ENCODE measurements around the gene GPR87. TPM values are rescaled to one million over a fixed set of nuclear protein-coding genes. Genes with fewer than 3 reads are reported as not detected.
A peak's percentile ranks its signal among the peaks of the same experiment; 100 is the strongest.

GPR87 gene
- total and polyA plus RNA-seq, 10 donors = not detected

GRCh38 chr3:151268267-151269235 is 48.1 kb downstream of the GPR87 start:
- WGBS, 5 donors = 43 to 55% (median 52%) methylated on average over 11 of the region's 11 CpGs
- TF ChIP-seq CTCF (IDR thresholded peaks at IDR 0.05 in 8 of 11, conservative IDR thresholded peaks at IDR 0.05 in 3 of 11) = no peak
- TF ChIP-seq POLR2A (IDR thresholded peaks at IDR 0.05) = no peak
- TF ChIP-seq POLR2AphosphoS5 (IDR thresholded peaks at IDR 0.05) = no peak
- no peak for DNase-seq
- H3K4me3 ChIP-seq = peak overlapping the region in 1 of 8 donors; percentile 7
- H3K27ac ChIP-seq = peak overlapping the region in 6 of 8 donors; percentile 1 to 59 (median 30)
- intact Hi-C loops (cut with DNase I; ENCODE audit: low total_unique reads) = no loop called here
- peaks cover 5 to 76% (median 30%) of the 10 kb centered on the region in 6 donors for H3K4me1 ChIP-seq
- no peaks in the 10 kb centered on the region for H3K36me3 ChIP-seq
- H3K9me3 ChIP-seq = no peaks in the 10 kb centered on the region
- H3K27me3 ChIP-seq (replicated peaks in 1 of 7) = no peaks in the 10 kb centered on the region

- no peak for DNase-seq
- no peaks in the 10 kb centered on the region for H3K27me3 ChIP-seq (replicated peaks in 1 of 7)
- intact Hi-C loops (cut with DNase I; ENCODE audit: low total_unique reads) = no loop called here
- 79 to 94% (median 86%) methylated on average over 1 of the region's 1 CpG for WGBS, 5 donors
- peaks cover 5 to 72% (median 30%) of the 10 kb centered on the region in 6 donors for H3K4me1 ChIP-seq
- H3K9me3 ChIP-seq = no peaks in the 10 kb centered on the region
- H3K36me3 ChIP-seq = no peaks in the 10 kb centered on the region
- TF ChIP-seq CTCF (IDR thresholded peaks at IDR 0.05 in 8 of 11, conservative IDR thresholded peaks at IDR 0.05 in 3 of 11) = no peak
- TF ChIP-seq POLR2AphosphoS5 (IDR thresholded peaks at IDR 0.05) = no peak
- TF ChIP-seq POLR2A (IDR thresholded peaks at IDR 0.05) = no peak
- H3K4me3 ChIP-seq = no peak overlapping the region
- H3K27ac ChIP-seq = peak overlapping the region in 1 of 8 donors; percentile 33
Observed at GRCh38 chr3:151267066-151267465, 49.6 kb downstream of the GPR87 start.

GRCh38 chr3:151265866-151266265 is 50.8 kb downstream of the GPR87 start:
- no peaks in the 10 kb centered on the region for H3K36me3 ChIP-seq
- H3K9me3 ChIP-seq = no peaks in the 10 kb centered on the region
- H3K4me1 ChIP-seq = peaks cover 5 to 60% (median 30%) of the 10 kb centered on the region in 6 donors
- 49 to 61% (median 54%) methylated on average over 5 of the region's 5 CpGs for WGBS, 5 donors
- peak overlapping the region in 6 of 8 donors; percentile 19 to 72 (median 32) for H3K27ac ChIP-seq
- intact Hi-C loops (cut with DNase I; ENCODE audit: low total_unique reads) = no loop called here
- no peaks in the 10 kb centered on the region for H3K27me3 ChIP-seq (replicated peaks in 1 of 7)
- TF ChIP-seq POLR2AphosphoS5 (IDR thresholded peaks at IDR 0.05) (peak in 1 of 3 donors; percentile 25), POLR2A (IDR thresholded peaks at IDR 0.05) (no peak)
- no peak overlapping the region for H3K4me3 ChIP-seq
- DNase-seq = peak; percentile 78

- Histone ChIP-seq H3K4me3 (no peak overlapping the region), H3K36me3 (no peaks in the 10 kb centered on the region), H3K27me3 (replicated peaks in 1 of 7) (no peaks in the 10 kb centered on the region), H3K27ac (peak overlapping the region in 4 of 8 donors; percentile 26 to 72 (median 32)), H3K9me3 (no peaks in the 10 kb centered on the region), H3K4me1 (peaks cover 5 to 60% (median 30%) of the 10 kb centered on the region in 6 donors)
- intact Hi-C loops (cut with DNase I; ENCODE audit: low total_unique reads) = no loop called here
- no peak for DNase-seq
- 67 to 75% (median 71%) methylated on average over 5 of the region's 5 CpGs for WGBS, 5 donors
- no peak for TF ChIP-seq POLR2AphosphoS5 (IDR thresholded peaks at IDR 0.05)
Observed at GRCh38 chr3:151265166-151265565, 51.5 kb downstream of the GPR87 start.

- intact Hi-C loops (cut with DNase I; ENCODE audit: low total_unique reads) = no loop called here
- H3K9me3 ChIP-seq = no peaks in the 10 kb centered on the region
- no peaks in the 10 kb centered on the region for H3K36me3 ChIP-seq
- H3K27me3 ChIP-seq (replicated peaks in 1 of 7) = no peaks in the 10 kb centered on the region
- no peak for DNase-seq
- 100% methylated on average over 1 of the region's 1 CpG for WGBS, 5 donors
- peaks cover 5 to 58% (median 30%) of the 10 kb centered on the region in 6 donors for H3K4me1 ChIP-seq
- peak overlapping the region in 1 of 8 donors; percentile 72 for H3K27ac ChIP-seq
- no peak overlapping the region for H3K4me3 ChIP-seq
- TF ChIP-seq CTCF (IDR thresholded peaks at IDR 0.05 in 8 of 11, conservative IDR thresholded peaks at IDR 0.05 in 3 of 11) (no peak), POLR2A (IDR thresholded peaks at IDR 0.05) (no peak), POLR2AphosphoS5 (IDR thresholded peaks at IDR 0.05) (no peak)
Observed at GRCh38 chr3:151264605-151265004, 52.0 kb downstream of the GPR87 start.
